Keratinocyte (primary cell): ENCODE measurements around the gene DNAI2. TPM values are rescaled to one million over a fixed set of nuclear protein-coding genes. Genes with fewer than 3 reads are reported as not detected.

Experiments
- DNase-seq: peaks from one replicate; pipeline ENCODE4 v3.0.0-alpha.2; 2011; ENCODE audit warnings: low read depth, missing footprints, low spot score
- FAIRE-seq: peaks from 2 replicates; lab custom pipeline; 2011; peaks lifted over from hg19 to GRCh38; lab: Jason Lieb, UNC
- H2AFZ ChIP-seq: 2 replicates; pipeline ENCODE4 v1.6.0; 2012; ENCODE audit warnings: low read length, control low read depth, inconsistent platforms; ENCODE audit not compliant: control insufficient read depth
- H3K27ac ChIP-seq: 2 replicates; pipeline ENCODE4 v1.5.1; 2011; ENCODE audit warnings: low read length; ENCODE audit not compliant: control insufficient read depth, insufficient read depth
- H3K27me3 ChIP-seq: 3 replicates; pipeline ENCODE4 v1.6.0; 2011; ENCODE audit warnings: low read length; ENCODE audit not compliant: control insufficient read depth, insufficient read depth; ENCODE audit errors: extremely low read depth
- H3K36me3 ChIP-seq, 2 experiments: 2 replicates in 1 of 2; 3 replicates in 1 of 2; pipeline ENCODE4 v1.5.1; 2011; ENCODE audit warnings: low read length in 2 of 2, mild to moderate bottlenecking in 1 of 2; ENCODE audit not compliant: control insufficient read depth in 2 of 2, insufficient read depth in 2 of 2; ENCODE audit errors: extremely low read depth in 1 of 2
- H3K4me1 ChIP-seq: 3 replicates; pipeline ENCODE4 v1.5.1; 2011; ENCODE audit warnings: low read length; ENCODE audit not compliant: control insufficient read depth, insufficient read depth; ENCODE audit errors: extremely low read depth
- H3K4me2 ChIP-seq: 3 replicates; pipeline ENCODE4 v1.6.0; 2011; ENCODE audit warnings: low read depth, low read length; ENCODE audit not compliant: control insufficient read depth, insufficient read depth; ENCODE audit errors: extremely low read depth
- H3K4me3 ChIP-seq, 3 experiments: fragments of 200-600 bp in 1 of 3; sonication (generic) in 1 of 3; 2 replicates in 2 of 3; 3 replicates in 1 of 3; pipeline ENCODE4 v1.5.1; 2011 to 2016; ENCODE audit warnings: low read length in 3 of 3, mild to moderate bottlenecking in 3 of 3, control low read depth in 2 of 3, inconsistent platforms in 1 of 3, low read depth in 1 of 3, mixed read lengths in 1 of 3, mixed run types in 1 of 3, moderate library complexity in 1 of 3; ENCODE audit not compliant: control insufficient read depth in 2 of 3, insufficient read depth in 2 of 3; ENCODE audit errors: extremely low read depth in 1 of 3
- H3K79me2 ChIP-seq: 2 replicates; pipeline ENCODE4 v1.6.0; 2012; ENCODE audit warnings: low read length; ENCODE audit not compliant: control insufficient read depth, insufficient read depth
- H3K9ac ChIP-seq: 3 replicates; pipeline ENCODE4 v1.6.0; 2011; ENCODE audit warnings: low read length; ENCODE audit not compliant: control insufficient read depth, insufficient read depth; ENCODE audit errors: extremely low read depth
- H3K9me1 ChIP-seq: 3 replicates; pipeline ENCODE4 v1.6.0; 2011; ENCODE audit warnings: low read length; ENCODE audit not compliant: control insufficient read depth, insufficient read depth; ENCODE audit errors: extremely low read depth
- H3K9me3 ChIP-seq: 2 replicates; pipeline ENCODE4 v1.5.1; 2012; ENCODE audit warnings: low read depth, low read length; ENCODE audit not compliant: control insufficient read depth
- H4K20me1 ChIP-seq: 3 replicates; pipeline ENCODE4 v1.6.0; 2011; ENCODE audit warnings: low read length; ENCODE audit not compliant: control insufficient read depth, insufficient read depth; ENCODE audit errors: extremely low read depth
- CTCF ChIP-seq, 3 experiments: IDR thresholded peaks in 1 of 3; conservative IDR thresholded peaks in 1 of 3; optimal IDR thresholded peaks in 1 of 3; 2 replicates in 2 of 3; 3 replicates in 1 of 3; pipeline versions ENCODE3 to v1.5.1; 2011; ENCODE audit warnings: low read length in 3 of 3, mild to moderate bottlenecking in 3 of 3, moderate library complexity in 2 of 3, control low read depth in 1 of 3, inconsistent platforms in 1 of 3; ENCODE audit not compliant: insufficient read depth in 2 of 3; ENCODE audit errors: extremely low read depth in 1 of 3
- EZH2 ChIP-seq: IDR thresholded peaks from one replicate; pipeline ENCODE4 v1.6.1; 2012; ENCODE audit warnings: inconsistent platforms, mild to moderate bottlenecking, low read length, moderate library complexity
- dilution Hi-C: fragments of 300-500 bp; cut with MboI; formaldehyde crosslinking; loops from one replicate; pipeline ENCODE4 v1.7.0; 2020; ENCODE audit warnings: low sequenced_read_pairs; ENCODE audit not compliant: extremely low pct_ligation_motif_present
- polyA plus RNA-seq, 5 experiments: library from polyadenylated mRNA; depleted of rRNA in 3 of 5; stranded (reverse) in 3 of 5; stranded (forward) in 1 of 5; unstranded in 1 of 5; fragments of >200 nt; gene quantifications; 1 replicate in 1 of 5; 2 replicates in 3 of 5; 3 replicates in 1 of 5; pipeline versions ENCODE4 v1.2.1 to v1.2.3, GENCODE V29; 2011 to 2012; ENCODE audit warnings: missing spikeins in 2 of 5, low read depth in 1 of 5, low replicate concordance in 1 of 5

Gene DNAI2
- polyA plus RNA-seq, 1 donor (not counting 4 experiments of a cell fraction or from before 2014, with no cell fraction given), result not detected

- Histone ChIP-seq H3K4me3 (no peak overlapping the region), H3K36me3 (no peaks in the 10 kb centered on the region), H3K9me1 (no peaks in the 10 kb centered on the region), H3K4me2 (no peak overlapping the region), H4K20me1 (no peaks in the 10 kb centered on the region), H3K4me1 (no peaks in the 10 kb centered on the region), H3K27me3 (peaks cover 11% of the 10 kb centered on the region), H3K9me3 (no peaks in the 10 kb centered on the region), H3K27ac (no peak overlapping the region), H3K79me2 (no peaks in the 10 kb centered on the region), H3K9ac (no peak overlapping the region), H2AFZ (no peak overlapping the region)
- DNase-seq (no peak), FAIRE-seq (no peak)
- dilution Hi-C loops, result no loop called here
- TF ChIP-seq CTCF (optimal IDR thresholded peaks at IDR 0.05 in 1 of 3, IDR thresholded peaks at IDR 0.05 in 1 of 3, conservative IDR thresholded peaks at IDR 0.05 in 1 of 3; ENCODE audit: extremely low read depth in 1 of 3, insufficient read depth in 2 of 3, low read length in 3 of 3) (no peak), EZH2 (no peak)
These were observed 58.8 kb downstream of the DNAI2 start for GRCh38 chr17:74332763-74333283.

GRCh38 chr17:74334393-74335039 is 60.5 kb downstream of the DNAI2 start:
- H3K4me3 ChIP-seq, result no peak overlapping the region
- no peaks in the 10 kb centered on the region for H3K36me3 ChIP-seq
- no peak overlapping the region for H2AFZ ChIP-seq
- H3K9ac ChIP-seq, result no peak overlapping the region
- H3K4me2 ChIP-seq, result no peak overlapping the region
- H3K9me1 ChIP-seq, result no peaks in the 10 kb centered on the region
- H3K27ac ChIP-seq, result no peak overlapping the region
- DNase-seq (no peak), FAIRE-seq (no peak)
- no peaks in the 10 kb centered on the region for H3K4me1 ChIP-seq
- TF ChIP-seq CTCF (optimal IDR thresholded peaks at IDR 0.05 in 1 of 3, IDR thresholded peaks at IDR 0.05 in 1 of 3, conservative IDR thresholded peaks at IDR 0.05 in 1 of 3; ENCODE audit: extremely low read depth in 1 of 3, insufficient read depth in 2 of 3, low read length in 3 of 3) (no peak), EZH2 (no peak)
- H4K20me1 ChIP-seq, result no peaks in the 10 kb centered on the region
- peaks cover 16% of the 10 kb centered on the region for H3K27me3 ChIP-seq
- H3K79me2 ChIP-seq, result no peaks in the 10 kb centered on the region
- H3K9me3 ChIP-seq, result no peaks in the 10 kb centered on the region
- dilution Hi-C loops, result no loop called here
